NCI-H748 (cell line): ENCODE results near the gene NR6A1.
"Not testable (repeated sequence)": the region's sequence is repeated elsewhere in the genome, so short reads cannot be mapped to it uniquely, and the experiment has no call there.

Source experiments
- DNase-seq: peaks from one replicate; lab custom pipeline; 2025; ENCODE audit not compliant: unreplicated experiment; lab: John Stamatoyannopoulos, UW

Gene NR6A1

GRCh38 chr9:124621371-124622328, 149.5 kb downstream of the NR6A1 start:
- DNase-seq: no peak

GRCh38 chr9:124618476-124618875, 152.6 kb downstream of the NR6A1 start:
- DNase-seq: no peak

- peak; percentile 58 for DNase-seq
Measured at GRCh38 chr9:124617477-124618141, 153.5 kb downstream of the NR6A1 start.

DNA sequence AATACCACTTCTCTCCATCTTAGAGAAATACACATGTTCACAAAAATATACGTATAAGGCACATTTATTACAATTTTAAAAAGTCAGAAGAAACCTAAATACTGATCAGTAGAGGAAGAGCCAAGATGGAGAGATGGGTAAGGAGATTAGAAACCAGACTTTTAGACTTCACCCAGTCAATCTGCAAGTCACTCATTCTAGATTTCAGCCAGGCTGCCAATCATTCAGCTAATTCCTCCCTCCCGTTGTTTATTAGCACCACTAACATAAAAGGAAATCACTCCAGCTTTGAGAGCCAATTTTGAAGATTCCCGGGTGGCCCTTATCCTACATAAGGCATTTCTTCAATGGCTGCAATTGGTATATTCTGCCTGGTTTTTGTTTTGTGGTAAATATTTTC, 154.2 kb downstream of the NR6A1 start:
- no peak for DNase-seq

- not testable (repeated sequence) for DNase-seq
Measured at GRCh38 chr9:124615840-124616239, 155.3 kb downstream of the NR6A1 start.

GRCh38 chr9:124615100-124615742, 155.9 kb downstream of the NR6A1 start:
- DNase-seq: no peak

GRCh38 chr9:124613849-124614248, 157.3 kb downstream of the NR6A1 start:
- no peak for DNase-seq

DNA sequence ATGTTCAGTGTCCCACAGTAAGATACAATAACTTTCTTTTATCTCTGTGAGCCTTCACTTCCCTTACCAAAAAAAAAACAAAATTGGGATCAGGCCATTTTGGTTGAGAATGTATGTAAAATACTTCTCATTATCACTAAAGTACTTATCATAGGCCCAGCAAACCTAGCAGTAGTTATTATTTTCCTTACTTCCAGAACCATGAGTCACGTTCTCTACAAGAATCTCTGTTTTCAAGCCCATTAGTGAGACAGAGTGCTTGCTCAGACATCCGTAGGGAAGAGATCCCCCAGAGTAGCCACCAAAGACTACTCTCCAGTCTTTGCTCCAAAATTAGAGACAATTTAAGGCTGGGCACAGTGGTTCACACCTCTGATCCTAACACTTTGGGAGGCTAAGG, 160.0 kb downstream of the NR6A1 start:
- DNase-seq: no peak

GRCh38 chr9:124606027-124606426, 165.1 kb downstream of the NR6A1 start:
- DNase-seq: no peak

DNA sequence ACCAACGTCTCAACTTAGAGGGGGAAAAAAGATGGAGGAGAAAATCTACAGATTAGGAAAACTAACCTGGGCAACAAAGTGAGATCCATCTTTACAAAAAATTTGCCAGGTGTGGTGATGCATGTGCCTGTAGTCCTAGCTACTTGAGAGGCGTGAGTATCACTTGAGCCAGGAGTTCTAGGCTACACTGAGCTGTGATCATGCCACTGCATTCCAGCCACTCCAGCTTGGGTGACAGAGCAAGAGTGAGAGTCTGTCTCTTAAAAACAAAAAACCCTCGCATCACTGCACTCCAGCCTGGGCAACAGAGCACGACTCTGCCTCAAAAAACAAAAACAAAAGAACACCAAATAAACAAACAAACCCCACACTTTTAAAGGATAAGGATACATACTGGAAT, 165.9 kb downstream of the NR6A1 start:
- DNase-seq: no peak

GRCh38 chr9:124602632-124603031, 168.5 kb downstream of the NR6A1 start:
- DNase-seq: no peak

DNA sequence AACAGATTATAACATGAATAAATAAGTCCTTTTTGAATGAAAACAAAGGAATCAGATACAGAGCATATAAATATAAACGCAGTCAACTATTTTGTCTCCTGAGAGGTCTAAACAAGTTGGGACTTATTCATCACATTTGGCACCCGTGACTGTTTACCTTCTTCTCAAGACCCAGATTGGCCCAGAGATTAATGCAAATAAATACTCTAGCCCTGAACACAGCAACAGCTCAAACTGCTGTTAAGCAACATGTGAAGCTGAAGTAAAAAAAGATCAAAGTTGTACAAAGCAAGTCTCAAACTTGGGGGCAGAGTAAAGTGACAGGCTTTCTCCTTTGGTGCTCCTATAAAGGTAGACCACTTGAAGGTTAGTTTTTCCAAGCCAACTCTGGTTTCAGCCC, 168.9 kb downstream of the NR6A1 start:
- no peak for DNase-seq

DNA sequence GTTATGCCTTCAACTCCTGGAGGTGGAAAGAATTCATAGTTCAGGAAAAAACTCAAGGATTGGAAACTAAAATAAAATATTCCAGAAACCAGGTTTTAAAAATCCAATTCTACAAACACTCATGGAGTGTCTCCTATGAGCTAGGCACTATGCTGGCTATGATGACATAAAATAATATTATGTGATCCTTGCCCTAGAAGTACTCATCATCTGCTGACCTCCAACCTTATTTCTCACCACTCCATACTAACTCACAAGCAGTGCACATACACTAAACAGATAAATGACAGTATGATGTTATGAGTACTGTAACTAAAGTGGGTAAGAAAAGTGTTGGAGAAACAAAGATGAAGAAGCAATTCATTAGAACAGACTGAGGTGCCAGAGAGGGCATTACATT, 170.7 kb downstream of the NR6A1 start:
- no peak for DNase-seq

DNA sequence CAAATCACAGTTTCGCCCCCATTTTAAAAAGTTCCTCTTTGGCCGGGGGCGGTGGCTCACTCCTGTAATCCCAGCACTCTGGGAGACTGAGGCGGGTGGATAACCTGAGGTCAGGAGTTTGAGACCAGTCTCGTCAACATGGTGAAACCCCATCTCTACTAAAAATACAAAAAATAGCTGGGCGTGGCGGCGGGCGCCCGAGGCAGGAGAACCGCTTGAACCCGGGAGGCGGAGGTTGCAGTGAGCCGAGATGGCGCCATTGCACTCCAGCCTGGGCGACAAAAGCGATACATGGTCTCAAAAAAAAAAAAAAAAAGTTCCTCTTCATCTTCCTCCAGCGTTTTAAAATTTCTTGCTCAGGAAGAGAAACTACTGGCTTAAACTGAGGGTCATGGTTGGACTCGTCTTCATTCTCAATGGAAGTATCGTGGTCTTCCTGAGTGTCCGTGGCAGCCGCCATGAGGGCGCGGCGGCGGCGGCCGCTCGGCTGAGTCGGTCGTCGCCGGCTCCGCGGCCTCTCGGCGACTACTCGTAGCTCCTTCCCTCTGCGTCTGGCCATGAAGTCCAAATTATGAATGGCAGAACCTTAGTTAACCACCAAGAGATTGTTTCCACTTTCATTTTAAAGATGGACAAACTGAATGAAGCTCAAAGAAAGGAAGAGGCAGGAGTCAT, 171.9 kb downstream of the NR6A1 start:
- DNase-seq: no peak

DNA sequence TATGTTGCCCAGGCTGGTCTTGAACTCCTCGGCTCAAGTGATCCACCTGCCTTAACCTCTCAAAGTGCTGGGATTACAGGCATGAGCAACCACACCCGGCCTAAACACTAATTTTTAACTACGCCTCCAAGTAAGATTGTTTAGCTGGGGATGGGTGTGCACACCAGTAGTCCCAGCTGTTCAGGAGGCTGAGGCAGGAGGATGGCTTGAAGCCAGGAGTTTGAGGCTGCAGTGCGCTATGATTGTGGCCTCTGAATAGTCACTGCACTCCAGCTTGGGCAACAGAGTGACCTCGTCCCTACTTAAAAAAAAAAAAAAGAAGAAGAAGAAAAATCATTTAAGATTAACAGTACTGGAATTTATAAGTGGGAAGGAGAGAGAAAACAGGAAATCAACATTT, 173.1 kb downstream of the NR6A1 start:
- DNase-seq: no peak

- no peak for DNase-seq
Measured at GRCh38 chr9:124596172-124596839, 174.8 kb downstream of the NR6A1 start.

DNA sequence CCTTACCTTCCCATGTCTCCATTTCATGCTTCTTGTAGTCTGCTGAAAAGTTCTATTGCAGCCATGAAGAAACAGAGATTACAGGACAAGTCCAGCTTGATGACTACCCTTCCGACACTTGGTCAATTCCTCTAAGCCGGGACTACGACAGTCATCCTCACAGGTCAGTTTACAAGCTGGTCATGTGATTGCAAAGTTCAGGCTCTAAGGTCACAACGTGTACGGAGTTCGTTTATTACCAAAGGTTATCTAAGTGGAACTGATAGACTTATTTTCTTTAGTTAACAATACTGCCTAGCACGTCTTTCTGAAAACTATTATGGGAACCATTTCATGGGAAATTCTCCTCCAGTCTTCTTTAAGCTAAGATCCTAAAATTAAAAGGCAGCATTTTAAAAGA, 175.4 kb downstream of the NR6A1 start:
- no peak for DNase-seq

- DNase-seq: no peak
Measured at GRCh38 chr9:124594673-124595072, 176.4 kb downstream of the NR6A1 start.

DNA sequence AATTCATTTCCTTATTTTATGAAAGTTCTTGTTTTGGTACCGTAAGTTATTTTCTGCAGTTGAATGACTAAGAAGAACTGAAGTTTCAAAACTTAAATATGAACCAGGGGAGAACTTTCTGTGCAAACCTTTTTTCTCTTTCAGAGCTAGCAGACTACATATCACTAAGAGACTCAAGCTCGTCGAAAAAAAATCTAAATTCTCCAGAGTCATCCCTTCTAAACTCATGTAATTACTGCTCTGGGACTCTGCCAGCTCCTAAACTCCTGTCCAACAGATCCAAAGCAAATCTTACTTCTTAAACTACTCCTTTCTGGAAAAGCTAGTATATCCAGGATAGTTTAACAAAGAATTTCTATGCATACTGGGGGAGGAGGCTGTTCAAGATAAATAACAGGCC, 176.9 kb downstream of the NR6A1 start:
- no peak for DNase-seq

GRCh38 chr9:124593651-124594058, 177.5 kb downstream of the NR6A1 start:
- no peak for DNase-seq

- DNase-seq: no peak
Measured at GRCh38 chr9:124593200-124593599, 177.9 kb downstream of the NR6A1 start.
